Urinary bladder (tissue), 4 donors: ENCODE data around the gene LEF1. TPM values are rescaled to one million over a fixed set of nuclear protein-coding genes. Genes with fewer than 3 reads are reported as not detected.

Experiments used
- DNase-seq: peaks from one replicate; pipeline ENCODE4 v3.0.0-alpha.2; 2015; ENCODE audit errors: extremely low spot score
- H3K27ac ChIP-seq: one replicate; pipeline ENCODE4 v1.5.1; 2013; ENCODE audit warnings: low read depth, mild to moderate bottlenecking, moderate library complexity
- H3K36me3 ChIP-seq: one replicate; pipeline ENCODE4 v1.6.1; 2013; ENCODE audit warnings: mild to moderate bottlenecking, moderate library complexity; ENCODE audit not compliant: insufficient read depth
- H3K4me1 ChIP-seq: one replicate; pipeline ENCODE4 v1.6.1; 2013; ENCODE audit warnings: mild to moderate bottlenecking, moderate library complexity; ENCODE audit not compliant: insufficient read depth
- H3K4me3 ChIP-seq: one replicate; pipeline ENCODE4 v1.5.1; 2013; ENCODE audit warnings: low read depth, low read length
- WGBS: extraction: QIAGEN DNeasy Blood & Tissue Kit; methylation state at CpG from one replicate; pipeline ENCODE4 v1.1.7; 2013; 5-methylcytosine and 5-hydroxymethylcytosine counted together
- polyA plus RNA-seq: library from polyadenylated mRNA; stranded (reverse); fragments of 200-250 nt; gene quantifications from one replicate; pipeline ENCODE4 v1.2.3, GENCODE V29; 2013
- total RNA-seq: library from RNA; depleted of rRNA; stranded (reverse); fragments of >200 nt; gene quantifications from one replicate; pipeline ENCODE4 v1.2.3, GENCODE V29; 2014
- donor health status: healthy with polysubstance abuse.
- donor health status: healthy.

LEF1 gene
- total and polyA plus RNA-seq, 2 donors, result 7.7 to 9.5 TPM

GRCh38 chr4:108107729-108108382 is 60.9 kb downstream of the LEF1 start:
- H3K4me1 ChIP-seq, result no peaks in the 10 kb centered on the region
- H3K4me3 ChIP-seq, result no peak overlapping the region
- H3K36me3 ChIP-seq, result no peaks in the 10 kb centered on the region
- no peak for DNase-seq
- H3K27ac ChIP-seq, result no peak overlapping the region
- 81% methylated on average over 6 of the region's 6 CpGs for WGBS

- DNase-seq, result no peak
- Histone ChIP-seq H3K36me3 (no peaks in the 10 kb centered on the region), H3K27ac (no peak overlapping the region), H3K4me3 (no peak overlapping the region), H3K4me1 (no peaks in the 10 kb centered on the region)
- 51% methylated on average over 4 of the region's 4 CpGs for WGBS
Measured at GRCh38 chr4:108107101-108107500, 61.6 kb downstream of the LEF1 start.

- Histone ChIP-seq H3K27ac (no peak overlapping the region), H3K4me1 (no peaks in the 10 kb centered on the region), H3K36me3 (no peaks in the 10 kb centered on the region), H3K4me3 (no peak overlapping the region)
- no peak for DNase-seq
- 95% methylated on average over 3 of the region's 3 CpGs for WGBS
Measured at GRCh38 chr4:108106186-108106585, 62.5 kb downstream of the LEF1 start.

- Histone ChIP-seq H3K27ac (no peak overlapping the region), H3K4me3 (no peak overlapping the region), H3K4me1 (no peaks in the 10 kb centered on the region), H3K36me3 (no peaks in the 10 kb centered on the region)
- no peak for DNase-seq
- WGBS, result 92% methylated on average over 5 of the region's 5 CpGs
Measured at GRCh38 chr4:108103099-108103862, 65.5 kb downstream of the LEF1 start.

- H3K4me1 ChIP-seq, result no peaks in the 10 kb centered on the region
- 44% methylated on average over 1 of the region's 1 CpG for WGBS
- H3K4me3 ChIP-seq, result no peak overlapping the region
- H3K36me3 ChIP-seq, result no peaks in the 10 kb centered on the region
- H3K27ac ChIP-seq, result no peak overlapping the region
- no peak for DNase-seq
Measured at GRCh38 chr4:108100827-108101226, 67.9 kb downstream of the LEF1 start.

GRCh38 chr4:108099838-108100237 is 68.9 kb downstream of the LEF1 start:
- no peaks in the 10 kb centered on the region for H3K36me3 ChIP-seq
- no peak for DNase-seq
- H3K27ac ChIP-seq, result no peak overlapping the region
- 93% methylated on average over 1 of the region's 1 CpG for WGBS
- H3K4me3 ChIP-seq, result no peak overlapping the region
- no peaks in the 10 kb centered on the region for H3K4me1 ChIP-seq

GRCh38 chr4:108097990-108098553 is 70.7 kb downstream of the LEF1 start:
- no peak for DNase-seq
- Histone ChIP-seq H3K36me3 (no peaks in the 10 kb centered on the region), H3K27ac (no peak overlapping the region), H3K4me3 (no peak overlapping the region), H3K4me1 (no peaks in the 10 kb centered on the region)
- WGBS, result 77% methylated on average over 5 of the region's 5 CpGs

- H3K4me1 ChIP-seq, result no peaks in the 10 kb centered on the region
- WGBS, result 61% methylated on average over 5 of the region's 5 CpGs
- no peak overlapping the region for H3K4me3 ChIP-seq
- DNase-seq, result no peak
- H3K36me3 ChIP-seq, result no peaks in the 10 kb centered on the region
- no peak overlapping the region for H3K27ac ChIP-seq
Measured at GRCh38 chr4:108094923-108095482, 73.7 kb downstream of the LEF1 start.

GRCh38 chr4:108094131-108094530 is 74.6 kb downstream of the LEF1 start:
- DNase-seq, result no peak
- H3K4me1 ChIP-seq, result no peaks in the 10 kb centered on the region
- no peak overlapping the region for H3K4me3 ChIP-seq
- WGBS, result 81% methylated on average over 2 of the region's 2 CpGs
- H3K36me3 ChIP-seq, result no peaks in the 10 kb centered on the region
- H3K27ac ChIP-seq, result no peak overlapping the region

- H3K4me1 ChIP-seq, result no peaks in the 10 kb centered on the region
- no peak overlapping the region for H3K4me3 ChIP-seq
- DNase-seq, result no peak
- 63% methylated on average over 2 of the region's 2 CpGs for WGBS
- H3K27ac ChIP-seq, result no peak overlapping the region
- H3K36me3 ChIP-seq, result no peaks in the 10 kb centered on the region
Measured at GRCh38 chr4:108092288-108092687, 76.4 kb downstream of the LEF1 start.

GRCh38 chr4:108087293-108087967 is 81.3 kb downstream of the LEF1 start:
- Histone ChIP-seq H3K27ac (no peak overlapping the region), H3K4me1 (no peaks in the 10 kb centered on the region), H3K36me3 (no peaks in the 10 kb centered on the region), H3K4me3 (no peak overlapping the region)
- WGBS, result 83% methylated on average over 6 of the region's 6 CpGs
- DNase-seq, result no peak

- WGBS, result 94% methylated on average over 16 of the region's 16 CpGs
- no peak for DNase-seq
- H3K27ac ChIP-seq, result no peak overlapping the region
- H3K36me3 ChIP-seq, result no peaks in the 10 kb centered on the region
- H3K4me3 ChIP-seq, result no peak overlapping the region
- no peaks in the 10 kb centered on the region for H3K4me1 ChIP-seq
Measured at GRCh38 chr4:108081256-108081655, 87.5 kb downstream of the LEF1 start.

GRCh38 chr4:108080747-108081146 is 88.0 kb downstream of the LEF1 start:
- H3K4me3 ChIP-seq, result no peak overlapping the region
- WGBS, result 93% methylated on average over 10 of the region's 10 CpGs

More at GRCh38 chr4:108080747-108081146, 88.0 kb downstream of the LEF1 start:
- Histone ChIP-seq H3K27ac (no peak overlapping the region), H3K4me1 (no peaks in the 10 kb centered on the region), H3K36me3 (no peaks in the 10 kb centered on the region)
- DNase-seq, result no peak
